ENCODE measurements around the gene CRYBA2.

The CRYBA2 gene

GRCh38 chr2:218958276-218958675 lies 34.9 kb downstream of the CRYBA2 start:
- Histone ChIP-seq H3K4me3 (ENCODE audit: low read depth, low read length, poor library complexity, severe bottlenecking) (no peak overlapping the region), H3K9me3 (ENCODE audit: low read length) (no peaks in the 10 kb centered on the region), H3K27me3 (ENCODE audit: insufficient read depth, low read length) (no peaks in the 10 kb centered on the region), H3K79me2 (ENCODE audit: insufficient read depth, low read length) (no peaks in the 10 kb centered on the region), H3K9ac (ENCODE audit: low read length) (no peak overlapping the region), H3K4me2 (ENCODE audit: low read length) (no peak overlapping the region), H2AFZ (ENCODE audit: low read length) (no peak overlapping the region), H3F3A (ENCODE audit: insufficient read depth, low read length) (no peaks in the 10 kb centered on the region), H4K20me1 (ENCODE audit: insufficient read depth, low read length) (no peaks in the 10 kb centered on the region), H3K9me2 (ENCODE audit: low read depth, low read length) (no peaks in the 10 kb centered on the region), H3K4me1 (ENCODE audit: insufficient read depth, low read length, severe bottlenecking) (peaks cover 3% of the 10 kb centered on the region), H3K27ac (ENCODE audit: low read depth, low read length, poor library complexity, severe bottlenecking) (no peak overlapping the region), H3K36me3 (ENCODE audit: insufficient read depth, low read length) (no peaks in the 10 kb centered on the region)
- TF ChIP-seq CTCF (IDR thresholded peaks at IDR 0.05; ENCODE audit: low read length) (no peak), EZH2 (IDR thresholded peaks at IDR 0.05; ENCODE audit: borderline replicate concordance, low read length) (no peak)

GRCh38 chr2:218957671-218958070 lies 35.6 kb downstream of the CRYBA2 start:
- Histone ChIP-seq H3K4me2 (ENCODE audit: low read length) (no peak overlapping the region), H3K4me1 (ENCODE audit: insufficient read depth, low read length, severe bottlenecking) (peaks cover 3% of the 10 kb centered on the region), H4K20me1 (ENCODE audit: insufficient read depth, low read length) (no peaks in the 10 kb centered on the region), H3K27me3 (ENCODE audit: insufficient read depth, low read length) (no peaks in the 10 kb centered on the region), H3K4me3 (ENCODE audit: low read depth, low read length, poor library complexity, severe bottlenecking) (no peak overlapping the region), H3K9me3 (ENCODE audit: low read length) (no peaks in the 10 kb centered on the region), H3K79me2 (ENCODE audit: insufficient read depth, low read length) (no peaks in the 10 kb centered on the region), H3K27ac (ENCODE audit: low read depth, low read length, poor library complexity, severe bottlenecking) (no peak overlapping the region), H3K36me3 (ENCODE audit: insufficient read depth, low read length) (no peaks in the 10 kb centered on the region), H2AFZ (ENCODE audit: low read length) (no peak overlapping the region), H3F3A (ENCODE audit: insufficient read depth, low read length) (no peaks in the 10 kb centered on the region), H3K9me2 (ENCODE audit: low read depth, low read length) (no peaks in the 10 kb centered on the region), H3K9ac (ENCODE audit: low read length) (no peak overlapping the region)
- no peak for TF ChIP-seq EZH2 (IDR thresholded peaks at IDR 0.05; ENCODE audit: borderline replicate concordance, low read length)
- TF ChIP-seq CTCF (IDR thresholded peaks at IDR 0.05; ENCODE audit: low read length) = no peak

GRCh38 chr2:218956039-218956438 lies 37.2 kb downstream of the CRYBA2 start:
- Histone ChIP-seq H3K9ac (ENCODE audit: low read length) (no peak overlapping the region), H3K4me1 (ENCODE audit: insufficient read depth, low read length, severe bottlenecking) (peaks cover 3% of the 10 kb centered on the region), H4K20me1 (ENCODE audit: insufficient read depth, low read length) (no peaks in the 10 kb centered on the region), H3K36me3 (ENCODE audit: insufficient read depth, low read length) (no peaks in the 10 kb centered on the region), H3F3A (ENCODE audit: insufficient read depth, low read length) (no peaks in the 10 kb centered on the region), H3K4me2 (ENCODE audit: low read length) (no peak overlapping the region), H3K4me3 (ENCODE audit: low read depth, low read length, poor library complexity, severe bottlenecking) (no peak overlapping the region), H3K79me2 (ENCODE audit: insufficient read depth, low read length) (no peaks in the 10 kb centered on the region), H3K9me3 (ENCODE audit: low read length) (no peaks in the 10 kb centered on the region), H3K9me2 (ENCODE audit: low read depth, low read length) (no peaks in the 10 kb centered on the region), H3K27ac (ENCODE audit: low read depth, low read length, poor library complexity, severe bottlenecking) (no peak overlapping the region), H3K27me3 (ENCODE audit: insufficient read depth, low read length) (peaks cover 5% of the 10 kb centered on the region; the same call in 1 of the 2 replicates), H2AFZ (ENCODE audit: low read length) (no peak overlapping the region)
- TF ChIP-seq EZH2 (IDR thresholded peaks at IDR 0.05; ENCODE audit: borderline replicate concordance, low read length) = no peak

- H3K27me3 ChIP-seq (ENCODE audit: insufficient read depth, low read length) = peaks cover 5% of the 10 kb centered on the region; the same call in 1 of the 2 replicates
- TF ChIP-seq EZH2 (IDR thresholded peaks at IDR 0.05; ENCODE audit: borderline replicate concordance, low read length) (no peak), CTCF (IDR thresholded peaks at IDR 0.05; ENCODE audit: low read length) (no peak)
These were observed 38.5 kb downstream of the CRYBA2 start for GRCh38 chr2:218954541-218955300.

More at GRCh38 chr2:218954541-218955300, 38.5 kb downstream of the CRYBA2 start:
- no peaks in the 10 kb centered on the region for H3K9me2 ChIP-seq (ENCODE audit: low read depth, low read length)
- peaks cover 3% of the 10 kb centered on the region for H3K4me1 ChIP-seq (ENCODE audit: insufficient read depth, low read length, severe bottlenecking)
- no peaks in the 10 kb centered on the region for H3K9me3 ChIP-seq (ENCODE audit: low read length)
- H3K36me3 ChIP-seq (ENCODE audit: insufficient read depth, low read length) = no peaks in the 10 kb centered on the region
- H3K9ac ChIP-seq (ENCODE audit: low read length) = no peak overlapping the region
- no peaks in the 10 kb centered on the region for H3K79me2 ChIP-seq (ENCODE audit: insufficient read depth, low read length)
- no peaks in the 10 kb centered on the region for H3F3A ChIP-seq (ENCODE audit: insufficient read depth, low read length)
- H3K4me2 ChIP-seq (ENCODE audit: low read length) = no peak overlapping the region
- no peak overlapping the region for H3K4me3 ChIP-seq (ENCODE audit: low read depth, low read length, poor library complexity, severe bottlenecking)
- no peak overlapping the region for H2AFZ ChIP-seq (ENCODE audit: low read length)
- no peak overlapping the region for H3K27ac ChIP-seq (ENCODE audit: low read depth, low read length, poor library complexity, severe bottlenecking)
- no peaks in the 10 kb centered on the region for H4K20me1 ChIP-seq (ENCODE audit: insufficient read depth, low read length)

Measured in OCI-LY1 (cell line).